GM23338 (cell line): ENCODE measurements around the gene TSC22D3. TPM values are rescaled to one million over a fixed set of nuclear protein-coding genes. Genes with fewer than 3 reads are reported as not detected.

ENCODE experiments used
- ATAC-seq: fragments of 200-7000 bp; cut with Tn5 transposase; 3 replicates; pipeline ENCODE4 v1.9.1; 2020
- DNase-seq: peaks from one replicate; pipeline ENCODE4 v3.0.0-alpha.2; 2015; ENCODE audit warnings: low spot score
- H2AFZ ChIP-seq: fragments of 200-600 bp; sonication (generic); 2 replicates; pipeline ENCODE4 v1.8.0; 2016; ENCODE audit warnings: antibody characterized with exemption, mild to moderate bottlenecking, moderate library complexity
- H3F3A ChIP-seq: fragments of 200-600 bp; sonication (generic); replicated peaks from 2 replicates; pipeline ENCODE4 v1.8.0; 2017; ENCODE audit warnings: antibody characterized with exemption, mixed run types, low read depth
- H3K27ac ChIP-seq: fragments of 200-600 bp; sonication (generic); 2 replicates; pipeline ENCODE4 v1.6.1; 2016; ENCODE audit warnings: low read depth
- H3K27me3 ChIP-seq: fragments of 200-600 bp; sonication (generic); 2 replicates; pipeline ENCODE4 v1.8.0; 2016; ENCODE audit warnings: mild to moderate bottlenecking, mixed run types, moderate library complexity; ENCODE audit not compliant: insufficient read depth
- H3K36me3 ChIP-seq: fragments of 200-600 bp; sonication (generic); 2 replicates; pipeline ENCODE4 v1.8.0; 2016; ENCODE audit warnings: mild to moderate bottlenecking; ENCODE audit not compliant: insufficient read depth
- H3K4me1 ChIP-seq: fragments of 200-600 bp; sonication (generic); 2 replicates; pipeline ENCODE4 v1.8.0; 2016; ENCODE audit warnings: mild to moderate bottlenecking, moderate library complexity; ENCODE audit not compliant: insufficient read depth
- H3K4me2 ChIP-seq: fragments of 200-600 bp; sonication (generic); 2 replicates; pipeline ENCODE4 v1.7.1; 2017; ENCODE audit warnings: mixed run types
- H3K4me3 ChIP-seq: fragments of 200-600 bp; sonication (generic); 2 replicates; pipeline ENCODE4 v1.6.1; 2016; ENCODE audit warnings: mixed run types
- H3K79me2 ChIP-seq: fragments of 200-600 bp; sonication (generic); replicated peaks from 2 replicates; pipeline ENCODE4 v1.8.0; 2017; ENCODE audit warnings: mild to moderate bottlenecking; ENCODE audit not compliant: insufficient read depth
- H3K9me2 ChIP-seq: fragments of 200-600 bp; sonication (generic); 2 replicates; pipeline ENCODE4 v1.8.0; 2017; ENCODE audit not compliant: insufficient read depth
- H4K20me1 ChIP-seq: fragments of 200-600 bp; sonication (generic); replicated peaks from 2 replicates; pipeline ENCODE4 v1.8.0; 2017; ENCODE audit warnings: mild to moderate bottlenecking; ENCODE audit not compliant: insufficient read depth
- H3K27ac Mint-ChIP-seq: 2 replicates; pipeline ENCODE4 v1.8.0; 2020; ENCODE audit warnings: inconsistent platforms, mild to moderate bottlenecking, moderate library complexity, mixed read lengths
- H3K27me3 Mint-ChIP-seq: 3 replicates; pipeline ENCODE4 v1.8.0; 2022; ENCODE audit warnings: low read depth, mild to moderate bottlenecking, moderate library complexity, mixed read lengths, inconsistent platforms; ENCODE audit not compliant: insufficient read depth, poor library complexity
- H3K36me3 Mint-ChIP-seq: 3 replicates; pipeline ENCODE4 v1.8.0; 2021; ENCODE audit warnings: low read depth, mild to moderate bottlenecking, inconsistent platforms, moderate library complexity, mixed read lengths
- H3K4me1 Mint-ChIP-seq: 3 replicates; pipeline ENCODE4 v1.8.0; 2020; ENCODE audit warnings: mild to moderate bottlenecking, inconsistent platforms, mixed read lengths
- H3K4me3 Mint-ChIP-seq: 3 replicates; pipeline ENCODE4 v1.8.0; 2021; ENCODE audit warnings: moderate library complexity, mild to moderate bottlenecking, inconsistent platforms, mixed read lengths
- H3K9me3 Mint-ChIP-seq: 3 replicates; pipeline ENCODE4 v1.8.0; 2020; ENCODE audit warnings: moderate library complexity, mild to moderate bottlenecking, inconsistent platforms, mixed read lengths
- EZH2 ChIP-seq: fragments of 200-600 bp; sonication (generic); IDR thresholded peaks from one replicate; pipeline ENCODE4 v1.8.0; 2017; ENCODE audit warnings: antibody characterized with exemption, mild to moderate bottlenecking, low read depth; ENCODE audit not compliant: unreplicated experiment
- EZH2phosphoT487 ChIP-seq: fragments of 200-600 bp; sonication (generic); IDR thresholded peaks from one replicate; pipeline ENCODE4 v1.8.1; 2018; ENCODE audit warnings: antibody characterized with exemption; ENCODE audit not compliant: unreplicated experiment
- NANOG ChIP-seq: IDR thresholded peaks from 2 replicates; pipeline ENCODE4 v1.6.1; 2016; ENCODE audit warnings: antibody characterized with exemption, borderline replicate concordance
- POLR2AphosphoS5 ChIP-seq: IDR thresholded peaks from 2 replicates; pipeline ENCODE4 v1.6.1; 2016; ENCODE audit warnings: antibody characterized with exemption, low read depth
- STAT1 ChIP-seq: IDR thresholded peaks from one replicate; pipeline ENCODE4 v1.6.1; 2016; ENCODE audit warnings: antibody characterized with exemption; ENCODE audit not compliant: unreplicated experiment
- ZNF331 ChIP-seq: fragments of 250-450 bp; sonication (Bioruptor Pico); IDR thresholded peaks from 2 replicates; pipeline ENCODE4 v1.5.0; 2020; ENCODE audit warnings: low read depth, mild to moderate bottlenecking, moderate library complexity
- polyA plus RNA-seq: library from polyadenylated mRNA; unstranded; fragments of >200 nt; fragmentation: Nextera tagmentation; extraction: Ambion mirVana; gene quantifications from 2 replicates; pipeline ENCODE4 v1.2.1, GENCODE V29; 2016
- total RNA-seq: library from RNA; depleted of rRNA; stranded (reverse); fragments of >200 nt; shearing (Covaris generic); gene quantifications from 2 replicates; pipeline ENCODE4 v1.2.3, GENCODE V29; 2014
- TF ChIP-seq, protein P1 (sequence below): IDR thresholded peaks from one replicate; pipeline ENCODE4 v1.6.1; 2018; ENCODE audit warnings: antibody characterized with exemption; ENCODE audit not compliant: unreplicated experiment
- TF ChIP-seq, protein P2 (sequence below), 2 experiments: fragments of 200-600 bp in 1 of 2; sonication (generic) in 1 of 2; conservative IDR thresholded peaks; 2 replicates each; pipeline versions ENCODE4 v1.5.1 to v1.6.1; 2016 to 2017; ENCODE audit warnings: antibody characterized with exemption in 2 of 2, low read depth in 2 of 2, mild to moderate bottlenecking in 2 of 2, moderate library complexity in 1 of 2

The TSC22D3 gene
- total and polyA plus RNA-seq, 2 experiments from 2014 or later = 12.6 to 20.0 TPM

DNA sequence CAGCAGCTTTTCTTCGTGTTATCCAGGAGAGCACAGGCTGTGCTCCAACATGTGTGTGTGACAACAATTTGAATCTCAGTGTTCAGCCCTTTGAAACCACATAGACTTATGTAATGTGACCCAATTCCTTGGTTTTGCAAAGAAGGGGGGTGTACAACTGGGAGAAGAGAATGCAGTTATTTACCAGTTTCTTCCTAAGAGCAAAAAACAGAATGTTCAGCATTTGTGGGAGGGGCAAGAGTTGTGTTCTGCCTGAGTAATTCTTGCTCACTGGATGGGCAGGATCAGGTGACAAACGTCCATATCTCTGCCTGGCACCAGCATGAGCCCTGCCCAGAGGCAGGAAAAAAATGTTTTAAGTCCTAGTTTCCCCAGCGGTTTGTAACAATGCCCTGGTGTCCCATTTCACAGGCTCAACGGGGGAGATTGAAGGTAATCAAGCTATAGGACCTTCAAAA, 75.2 kb downstream of the TSC22D3 start:
- Mint-ChIP-seq H3K4me3 (no peak overlapping the region), H3K4me1 (peaks cover 21% of the 10 kb centered on the region), H3K27me3 (peaks cover 6% of the 10 kb centered on the region), H3K9me3 (no peaks in the 10 kb centered on the region), H3K27ac (no peak overlapping the region), H3K36me3 (no peaks in the 10 kb centered on the region)
- H3K4me3 ChIP-seq = no peak overlapping the region
- H3K27me3 ChIP-seq = no peaks in the 10 kb centered on the region
- no peak; the same call in 1 of the 3 replicates for ATAC-seq
- H3K4me2 ChIP-seq = 0 out of 2 replicates have a peak overlapping the region, but pooled peaks have one; percentile 25
- TF ChIP-seq STAT1 = no peak
- TF ChIP-seq, protein P1, sequence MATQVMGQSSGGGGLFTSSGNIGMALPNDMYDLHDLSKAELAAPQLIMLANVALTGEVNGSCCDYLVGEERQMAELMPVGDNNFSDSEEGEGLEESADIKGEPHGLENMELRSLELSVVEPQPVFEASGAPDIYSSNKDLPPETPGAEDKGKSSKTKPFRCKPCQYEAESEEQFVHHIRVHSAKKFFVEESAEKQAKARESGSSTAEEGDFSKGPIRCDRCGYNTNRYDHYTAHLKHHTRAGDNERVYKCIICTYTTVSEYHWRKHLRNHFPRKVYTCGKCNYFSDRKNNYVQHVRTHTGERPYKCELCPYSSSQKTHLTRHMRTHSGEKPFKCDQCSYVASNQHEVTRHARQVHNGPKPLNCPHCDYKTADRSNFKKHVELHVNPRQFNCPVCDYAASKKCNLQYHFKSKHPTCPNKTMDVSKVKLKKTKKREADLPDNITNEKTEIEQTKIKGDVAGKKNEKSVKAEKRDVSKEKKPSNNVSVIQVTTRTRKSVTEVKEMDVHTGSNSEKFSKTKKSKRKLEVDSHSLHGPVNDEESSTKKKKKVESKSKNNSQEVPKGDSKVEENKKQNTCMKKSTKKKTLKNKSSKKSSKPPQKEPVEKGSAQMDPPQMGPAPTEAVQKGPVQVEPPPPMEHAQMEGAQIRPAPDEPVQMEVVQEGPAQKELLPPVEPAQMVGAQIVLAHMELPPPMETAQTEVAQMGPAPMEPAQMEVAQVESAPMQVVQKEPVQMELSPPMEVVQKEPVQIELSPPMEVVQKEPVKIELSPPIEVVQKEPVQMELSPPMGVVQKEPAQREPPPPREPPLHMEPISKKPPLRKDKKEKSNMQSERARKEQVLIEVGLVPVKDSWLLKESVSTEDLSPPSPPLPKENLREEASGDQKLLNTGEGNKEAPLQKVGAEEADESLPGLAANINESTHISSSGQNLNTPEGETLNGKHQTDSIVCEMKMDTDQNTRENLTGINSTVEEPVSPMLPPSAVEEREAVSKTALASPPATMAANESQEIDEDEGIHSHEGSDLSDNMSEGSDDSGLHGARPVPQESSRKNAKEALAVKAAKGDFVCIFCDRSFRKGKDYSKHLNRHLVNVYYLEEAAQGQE = no peak
- TF ChIP-seq EZH2phosphoT487 = no peak
- no peak for TF ChIP-seq EZH2
- TF ChIP-seq NANOG = no peak
- TF ChIP-seq, protein P2, sequence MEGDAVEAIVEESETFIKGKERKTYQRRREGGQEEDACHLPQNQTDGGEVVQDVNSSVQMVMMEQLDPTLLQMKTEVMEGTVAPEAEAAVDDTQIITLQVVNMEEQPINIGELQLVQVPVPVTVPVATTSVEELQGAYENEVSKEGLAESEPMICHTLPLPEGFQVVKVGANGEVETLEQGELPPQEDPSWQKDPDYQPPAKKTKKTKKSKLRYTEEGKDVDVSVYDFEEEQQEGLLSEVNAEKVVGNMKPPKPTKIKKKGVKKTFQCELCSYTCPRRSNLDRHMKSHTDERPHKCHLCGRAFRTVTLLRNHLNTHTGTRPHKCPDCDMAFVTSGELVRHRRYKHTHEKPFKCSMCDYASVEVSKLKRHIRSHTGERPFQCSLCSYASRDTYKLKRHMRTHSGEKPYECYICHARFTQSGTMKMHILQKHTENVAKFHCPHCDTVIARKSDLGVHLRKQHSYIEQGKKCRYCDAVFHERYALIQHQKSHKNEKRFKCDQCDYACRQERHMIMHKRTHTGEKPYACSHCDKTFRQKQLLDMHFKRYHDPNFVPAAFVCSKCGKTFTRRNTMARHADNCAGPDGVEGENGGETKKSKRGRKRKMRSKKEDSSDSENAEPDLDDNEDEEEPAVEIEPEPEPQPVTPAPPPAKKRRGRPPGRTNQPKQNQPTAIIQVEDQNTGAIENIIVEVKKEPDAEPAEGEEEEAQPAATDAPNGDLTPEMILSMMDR (conservative IDR thresholded peaks at IDR 0.05; ENCODE audit: low read depth in 2 of 2) = no peak
- no peak for TF ChIP-seq ZNF331 (CRISPR knock-in tag)
- no peaks in the 10 kb centered on the region for H3K4me1 ChIP-seq
- no peaks in the 10 kb centered on the region for H3F3A ChIP-seq
- H3K79me2 ChIP-seq = no peaks in the 10 kb centered on the region
- H2AFZ ChIP-seq = peak overlapping the region; percentile 20; the same call in 1 of the 2 replicates
- no peak overlapping the region for H3K27ac ChIP-seq
- no peaks in the 10 kb centered on the region for H3K36me3 ChIP-seq
- no peaks in the 10 kb centered on the region for H4K20me1 ChIP-seq
- no peaks in the 10 kb centered on the region for H3K9me2 ChIP-seq
- no peak for DNase-seq

DNA sequence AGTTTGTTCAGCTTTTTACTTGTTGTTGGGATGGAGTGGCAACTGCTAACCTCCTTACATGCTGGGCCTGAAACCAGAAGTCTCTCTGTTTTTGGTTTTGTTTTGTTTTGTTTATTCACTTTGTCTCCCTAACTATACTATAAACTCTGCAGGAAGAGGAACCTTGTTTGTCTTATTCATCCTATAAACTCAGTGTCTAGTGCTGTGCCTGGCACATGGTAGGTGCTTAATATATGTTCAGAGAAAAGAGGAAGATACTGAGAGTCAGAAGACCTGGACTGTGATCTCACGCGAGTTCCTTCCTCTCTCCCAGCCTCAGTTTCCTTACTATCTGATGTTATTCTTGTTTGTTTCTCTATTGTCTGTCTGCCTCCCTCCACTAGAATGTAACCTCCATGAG, 76.0 kb downstream of the TSC22D3 start:
- H3K9me3 Mint-ChIP-seq = no peaks in the 10 kb centered on the region
- TF ChIP-seq EZH2phosphoT487 (no peak), STAT1 (no peak), EZH2 (no peak), POLR2AphosphoS5 (no peak)
- TF ChIP-seq, protein P1 = no peak

More for the DNA sequence above, 76.0 kb downstream of the TSC22D3 start:
- Histone ChIP-seq H2AFZ (no peak overlapping the region), H3K4me1 (no peaks in the 10 kb centered on the region), H3K4me3 (no peak overlapping the region), H3K9me2 (no peaks in the 10 kb centered on the region), H3F3A (no peaks in the 10 kb centered on the region), H3K36me3 (no peaks in the 10 kb centered on the region), H3K4me2 (no peak overlapping the region), H3K27me3 (no peaks in the 10 kb centered on the region), H4K20me1 (no peaks in the 10 kb centered on the region), H3K79me2 (no peaks in the 10 kb centered on the region), H3K27ac (no peak overlapping the region)
- Mint-ChIP-seq H3K27me3 (peaks cover 4% of the 10 kb centered on the region), H3K36me3 (no peaks in the 10 kb centered on the region), H3K27ac (no peak overlapping the region), H3K4me3 (no peak overlapping the region), H3K4me1 (peaks cover 21% of the 10 kb centered on the region)
- ATAC-seq = no peak
- DNase-seq = no peak
